ENCODE measurements around the gene RPRML.
"Not testable (repeated sequence)": the region's sequence is repeated elsewhere in the genome, so short reads cannot be mapped to it uniquely, and the experiment has no call there.

RPRML gene

GRCh38 chr17:46974086-46974485, 5.0 kb downstream of the RPRML start:
- Histone ChIP-seq H3K36me3 (ENCODE audit: control insufficient read depth in 1 of 2, insufficient read depth in 2 of 2, low read length in 2 of 2) (no peaks in the 10 kb centered on the region), H3K4me1 (ENCODE audit: control insufficient read depth in 1 of 2, insufficient read depth in 2 of 2, low read length in 2 of 2) (peaks cover 0 to 18% of the 10 kb centered on the region in 2 donors), H3K27me3 (ENCODE audit: low read depth, low read length) (peaks cover 23% of the 10 kb centered on the region), H3K4me3 (ENCODE audit: low read depth in 1 of 2, low read length in 2 of 2) (no peak overlapping the region), H3K9me3 (ENCODE audit: control insufficient read depth in 1 of 2, low read length in 2 of 2) (no peaks in the 10 kb centered on the region), H3K27ac (ENCODE audit: low read length) (no peak overlapping the region)

- H3K4me3 ChIP-seq (ENCODE audit: low read depth in 1 of 2, low read length in 2 of 2): no peak overlapping the region
- H3K9me3 ChIP-seq (ENCODE audit: control insufficient read depth in 1 of 2, low read length in 2 of 2): no peaks in the 10 kb centered on the region
- no peaks in the 10 kb centered on the region for H3K36me3 ChIP-seq (ENCODE audit: control insufficient read depth in 1 of 2, insufficient read depth in 2 of 2, low read length in 2 of 2)
- peaks cover 9% of the 10 kb centered on the region for H3K27me3 ChIP-seq (ENCODE audit: low read depth, low read length)
- H3K4me1 ChIP-seq (ENCODE audit: control insufficient read depth in 1 of 2, insufficient read depth in 2 of 2, low read length in 2 of 2): peaks cover 0 to under 1% of the 10 kb centered on the region in 2 donors
- H3K27ac ChIP-seq (ENCODE audit: low read length): no peak overlapping the region
Observed at GRCh38 chr17:46972346-46972745, 6.7 kb downstream of the RPRML start.

GRCh38 chr17:46971647-46972300, 7.3 kb downstream of the RPRML start:
- H3K27ac ChIP-seq (ENCODE audit: low read length): no peak overlapping the region
- no peaks in the 10 kb centered on the region for H3K36me3 ChIP-seq (ENCODE audit: control insufficient read depth in 1 of 2, insufficient read depth in 2 of 2, low read length in 2 of 2)
- no peak overlapping the region for H3K4me3 ChIP-seq (ENCODE audit: low read depth in 1 of 2, low read length in 2 of 2)
- H3K4me1 ChIP-seq (ENCODE audit: control insufficient read depth in 1 of 2, insufficient read depth in 2 of 2, low read length in 2 of 2): no peaks in the 10 kb centered on the region
- H3K9me3 ChIP-seq (ENCODE audit: control insufficient read depth in 1 of 2, low read length in 2 of 2): no peaks in the 10 kb centered on the region
- H3K27me3 ChIP-seq (ENCODE audit: low read depth, low read length): peaks cover 4% of the 10 kb centered on the region

- no peak overlapping the region for H3K4me3 ChIP-seq (ENCODE audit: low read depth in 1 of 2, low read length in 2 of 2)
- H3K27ac ChIP-seq (ENCODE audit: low read length): no peak overlapping the region
- no peaks in the 10 kb centered on the region for H3K4me1 ChIP-seq (ENCODE audit: control insufficient read depth in 1 of 2, insufficient read depth in 2 of 2, low read length in 2 of 2)
- no peaks in the 10 kb centered on the region for H3K36me3 ChIP-seq (ENCODE audit: control insufficient read depth in 1 of 2, insufficient read depth in 2 of 2, low read length in 2 of 2)
- H3K27me3 ChIP-seq (ENCODE audit: low read depth, low read length): no peaks in the 10 kb centered on the region
- no peaks in the 10 kb centered on the region for H3K9me3 ChIP-seq (ENCODE audit: control insufficient read depth in 1 of 2, low read length in 2 of 2)
Observed at GRCh38 chr17:46968896-46969295, 10.2 kb downstream of the RPRML start.

GRCh38 chr17:46968224-46968834, 10.7 kb downstream of the RPRML start:
- Histone ChIP-seq H3K4me3 (ENCODE audit: low read depth in 1 of 2, low read length in 2 of 2) (no peak overlapping the region), H3K27me3 (ENCODE audit: low read depth, low read length) (no peaks in the 10 kb centered on the region), H3K36me3 (ENCODE audit: control insufficient read depth in 1 of 2, insufficient read depth in 2 of 2, low read length in 2 of 2) (no peaks in the 10 kb centered on the region), H3K9me3 (ENCODE audit: control insufficient read depth in 1 of 2, low read length in 2 of 2) (no peaks in the 10 kb centered on the region), H3K4me1 (ENCODE audit: control insufficient read depth in 1 of 2, insufficient read depth in 2 of 2, low read length in 2 of 2) (no peaks in the 10 kb centered on the region), H3K27ac (ENCODE audit: low read length) (no peak overlapping the region)

GRCh38 chr17:46964315-46965265, 14.5 kb downstream of the RPRML start:
- no peaks in the 10 kb centered on the region for H3K9me3 ChIP-seq (ENCODE audit: control insufficient read depth in 1 of 2, low read length in 2 of 2)
- no peaks in the 10 kb centered on the region for H3K36me3 ChIP-seq (ENCODE audit: control insufficient read depth in 1 of 2, insufficient read depth in 2 of 2, low read length in 2 of 2)
- H3K4me3 ChIP-seq (ENCODE audit: low read depth in 1 of 2, low read length in 2 of 2): no peak overlapping the region
- no peaks in the 10 kb centered on the region for H3K27me3 ChIP-seq (ENCODE audit: low read depth, low read length)
- H3K4me1 ChIP-seq (ENCODE audit: control insufficient read depth in 1 of 2, insufficient read depth in 2 of 2, low read length in 2 of 2): no peaks in the 10 kb centered on the region
- no peak overlapping the region for H3K27ac ChIP-seq (ENCODE audit: low read length)

- Histone ChIP-seq H3K27ac (ENCODE audit: low read length) (no peak overlapping the region), H3K36me3 (ENCODE audit: control insufficient read depth in 1 of 2, insufficient read depth in 2 of 2, low read length in 2 of 2) (no peaks in the 10 kb centered on the region), H3K4me1 (ENCODE audit: control insufficient read depth in 1 of 2, insufficient read depth in 2 of 2, low read length in 2 of 2) (no peaks in the 10 kb centered on the region), H3K27me3 (ENCODE audit: low read depth, low read length) (no peaks in the 10 kb centered on the region), H3K4me3 (ENCODE audit: low read depth in 1 of 2, low read length in 2 of 2) (no peak overlapping the region), H3K9me3 (ENCODE audit: control insufficient read depth in 1 of 2, low read length in 2 of 2) (no peaks in the 10 kb centered on the region)
Observed at GRCh38 chr17:46963571-46963970, 15.5 kb downstream of the RPRML start.

- no peaks in the 10 kb centered on the region for H3K27me3 ChIP-seq (ENCODE audit: low read depth, low read length)
- H3K9me3 ChIP-seq (ENCODE audit: control insufficient read depth in 1 of 2, low read length in 2 of 2): no peaks in the 10 kb centered on the region
- H3K27ac ChIP-seq (ENCODE audit: low read length): no peak overlapping the region
- no peak overlapping the region for H3K4me3 ChIP-seq (ENCODE audit: low read depth in 1 of 2, low read length in 2 of 2)
- H3K4me1 ChIP-seq (ENCODE audit: control insufficient read depth in 1 of 2, insufficient read depth in 2 of 2, low read length in 2 of 2): no peaks in the 10 kb centered on the region
- no peaks in the 10 kb centered on the region for H3K36me3 ChIP-seq (ENCODE audit: control insufficient read depth in 1 of 2, insufficient read depth in 2 of 2, low read length in 2 of 2)
Observed at GRCh38 chr17:46962374-46962790, 16.7 kb downstream of the RPRML start.

- H3K27me3 ChIP-seq (ENCODE audit: low read depth, low read length): no peaks in the 10 kb centered on the region
- H3K4me3 ChIP-seq (ENCODE audit: low read depth in 1 of 2, low read length in 2 of 2): no peak overlapping the region
- no peaks in the 10 kb centered on the region for H3K9me3 ChIP-seq (ENCODE audit: control insufficient read depth in 1 of 2, low read length in 2 of 2)
- H3K4me1 ChIP-seq (ENCODE audit: control insufficient read depth in 1 of 2, insufficient read depth in 2 of 2, low read length in 2 of 2): no peaks in the 10 kb centered on the region
- H3K27ac ChIP-seq (ENCODE audit: low read length): no peak overlapping the region
- H3K36me3 ChIP-seq (ENCODE audit: control insufficient read depth in 1 of 2, insufficient read depth in 2 of 2, low read length in 2 of 2): no peaks in the 10 kb centered on the region
Observed at GRCh38 chr17:46960152-46960551, 18.9 kb downstream of the RPRML start.

- H3K4me3 ChIP-seq (ENCODE audit: low read depth in 1 of 2, low read length in 2 of 2): no peak overlapping the region
- H3K4me1 ChIP-seq (ENCODE audit: control insufficient read depth in 1 of 2, insufficient read depth in 2 of 2, low read length in 2 of 2): no peaks in the 10 kb centered on the region
- H3K27me3 ChIP-seq (ENCODE audit: low read depth, low read length): no peaks in the 10 kb centered on the region
- H3K36me3 ChIP-seq (ENCODE audit: control insufficient read depth in 1 of 2, insufficient read depth in 2 of 2, low read length in 2 of 2): no peaks in the 10 kb centered on the region
- no peak overlapping the region for H3K27ac ChIP-seq (ENCODE audit: low read length)
- H3K9me3 ChIP-seq (ENCODE audit: control insufficient read depth in 1 of 2, low read length in 2 of 2): no peaks in the 10 kb centered on the region
Observed at GRCh38 chr17:46958041-46958591, 20.9 kb downstream of the RPRML start.

GRCh38 chr17:46953191-46953590, 25.9 kb downstream of the RPRML start:
- not testable (repeated sequence) for H3K4me3 ChIP-seq (ENCODE audit: low read depth in 1 of 2, low read length in 2 of 2); H3K9me3 ChIP-seq (ENCODE audit: control insufficient read depth in 1 of 2, low read length in 2 of 2); H3K4me1 ChIP-seq (ENCODE audit: control insufficient read depth in 1 of 2, insufficient read depth in 2 of 2, low read length in 2 of 2); H3K27ac ChIP-seq (ENCODE audit: low read length); H3K27me3 ChIP-seq (ENCODE audit: low read depth, low read length)
- H3K36me3 ChIP-seq (ENCODE audit: control insufficient read depth in 1 of 2, insufficient read depth in 2 of 2, low read length in 2 of 2): peaks cover 0 to 11% of the 10 kb centered on the region in 2 donors

Data from muscle layer of duodenum (tissue), 2 donors.